ENCODE data around the gene MRPL10. TPM values are rescaled to one million over a fixed set of nuclear protein-coding genes. Genes with fewer than 3 reads are reported as not detected.

The MRPL10 gene
- total RNA-seq, 1 experiment from 2014 or later, result 74.2 TPM

DNA sequence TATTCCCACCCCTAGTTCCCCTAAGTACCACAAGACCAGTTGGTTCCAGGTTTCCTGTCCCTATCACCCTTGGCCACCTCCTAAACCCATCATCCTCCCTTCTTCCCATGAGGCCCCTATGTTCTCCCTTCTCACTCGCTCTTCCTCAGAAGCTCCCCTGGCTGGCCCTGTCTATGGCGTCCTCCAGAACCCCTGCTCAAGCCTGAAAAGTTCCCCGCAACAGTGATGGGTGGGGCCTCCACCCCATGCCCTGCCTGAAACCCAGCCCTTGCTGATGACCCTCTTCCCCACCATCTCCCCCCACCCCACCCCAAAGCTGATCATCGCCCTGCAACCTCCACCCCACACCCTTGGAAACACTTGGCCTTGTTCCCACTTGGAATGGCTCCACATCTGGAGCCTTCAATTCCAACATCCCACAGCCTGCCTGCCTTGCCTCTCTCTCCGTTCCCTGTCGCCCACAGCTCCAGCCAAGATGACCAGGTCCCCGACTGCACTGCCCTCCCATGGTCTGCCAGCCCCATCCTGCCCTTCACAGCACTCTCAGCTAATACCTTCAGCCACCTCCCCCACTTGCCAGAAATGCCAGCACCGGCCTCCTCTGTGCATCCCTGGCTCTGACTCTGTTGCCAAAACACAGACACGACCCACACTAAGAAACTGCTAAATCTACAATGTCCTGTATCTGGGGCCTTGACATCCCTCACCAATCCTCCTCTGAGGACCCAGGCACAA is 20.3 kb downstream of the MRPL10 start:
- Histone ChIP-seq H3K79me2 (ENCODE audit: low read length) (no peaks in the 10 kb centered on the region), H3K4me1 (ENCODE audit: insufficient read depth, low read length) (peaks cover 23% of the 10 kb centered on the region), H3F3A (ENCODE audit: low read length, unreplicated experiment) (no peaks in the 10 kb centered on the region), H3K9me2 (replicated peaks; ENCODE audit: low read length) (no peaks in the 10 kb centered on the region), H3K9ac (ENCODE audit: low read length) (no peak overlapping the region), H3K27me3 (ENCODE audit: low read length) (no peaks in the 10 kb centered on the region), H3K27ac (ENCODE audit: low read length) (peak overlapping the region; percentile 46), H4K20me1 (ENCODE audit: low read length) (peaks cover 20% of the 10 kb centered on the region), H2AFZ (ENCODE audit: low read length) (no peak overlapping the region), H3K4me3 (ENCODE audit: low read length) (no peak overlapping the region), H3K36me3 (ENCODE audit: low read depth, low read length) (peaks cover 37% of the 10 kb centered on the region), H3K4me2 (ENCODE audit: low read length) (peak overlapping the region; percentile 10; the same call in 1 of the 2 replicates), H3K9me3 (ENCODE audit: low read length) (no peaks in the 10 kb centered on the region)
- intact Hi-C loops (cut with micrococcal nuclease), result loop anchor here (1.0 kb wide), 1 partner anchor 10 kb away; the partner anchor contains the start of gene OSBPL7
- DNase-seq (no peak), ATAC-seq (no peak)
- POLR2A ChIA-PET (ENCODE audit: unreplicated experiment), result no interaction called here
- no TSS peak for BruUV-seq (replicated peaks)
- CTCF ChIA-PET, result interaction anchor here (0.6 kb wide), 1 partner anchor 32 kb away, joined by 3 read pairs; no protein-coding TSS in a partner anchor
- TF ChIP-seq CTCF (conservative IDR thresholded peaks at IDR 0.05; ENCODE audit: low read depth, low read length) (no peak), EZH2 (IDR thresholded peaks at IDR 0.05; ENCODE audit: low read length, unreplicated experiment) (no peak), EZH2phosphoT487 (IDR thresholded peaks at IDR 0.05; ENCODE audit: borderline replicate concordance, low read length) (no peak)

DNA sequence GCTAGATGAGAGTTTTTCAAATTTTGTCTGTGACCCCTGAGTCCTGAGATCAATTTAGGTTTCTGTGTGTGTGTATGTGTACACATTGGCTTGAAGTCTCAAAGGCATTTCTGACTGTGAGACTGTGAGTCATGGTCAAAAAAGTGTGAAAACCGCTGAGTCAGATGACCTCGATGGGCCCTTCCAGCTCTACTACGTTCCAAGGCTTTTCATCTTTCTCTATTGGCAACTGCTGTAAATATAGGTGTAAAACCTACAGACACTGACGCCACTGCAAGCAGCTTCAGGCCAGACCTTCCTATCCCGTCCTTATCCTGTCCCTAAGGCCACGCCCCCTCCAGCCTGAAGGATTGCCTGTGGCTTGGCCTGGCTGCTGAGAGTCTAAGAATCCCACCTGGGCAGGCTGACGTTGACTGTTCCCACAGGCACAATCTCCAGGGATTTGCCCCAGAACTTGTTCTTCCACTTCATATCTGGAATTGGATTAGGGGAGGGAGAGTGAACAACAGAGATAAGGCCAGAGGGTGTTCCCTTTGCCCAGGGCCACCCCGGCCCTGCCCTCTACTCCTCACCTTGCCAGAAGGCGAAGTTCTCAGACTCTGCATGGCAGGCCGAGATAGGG is 21.0 kb downstream of the MRPL10 start:
- no peak overlapping the region for H3K4me3 ChIP-seq (ENCODE audit: low read length)
- H3K27ac ChIP-seq (ENCODE audit: low read length), result peak overlapping the region; percentile 46
- no peaks in the 10 kb centered on the region for H3K9me3 ChIP-seq (ENCODE audit: low read length)
- no peaks in the 10 kb centered on the region for H3F3A ChIP-seq (ENCODE audit: low read length, unreplicated experiment)
- TF ChIP-seq EZH2phosphoT487 (IDR thresholded peaks at IDR 0.05; ENCODE audit: borderline replicate concordance, low read length), result no peak
- no peak for TF ChIP-seq EZH2 (IDR thresholded peaks at IDR 0.05; ENCODE audit: low read length, unreplicated experiment)
- TF ChIP-seq CTCF (conservative IDR thresholded peaks at IDR 0.05; ENCODE audit: low read depth, low read length), result no peak
- ATAC-seq (peak; percentile 92), DNase-seq (peak; percentile 95)
- no peaks in the 10 kb centered on the region for H3K79me2 ChIP-seq (ENCODE audit: low read length)
- H3K9ac ChIP-seq (ENCODE audit: low read length), result no peak overlapping the region
- H3K36me3 ChIP-seq (ENCODE audit: low read depth, low read length), result peaks cover 37% of the 10 kb centered on the region
- CTCF ChIA-PET, result interaction anchor here (0.6 kb wide), 1 partner anchor 33 kb away, joined by 3 read pairs; no protein-coding TSS in a partner anchor
- H3K4me2 ChIP-seq (ENCODE audit: low read length), result peak overlapping the region; percentile 30; the same call in 1 of the 2 replicates
- H2AFZ ChIP-seq (ENCODE audit: low read length), result no peak overlapping the region
- peaks cover 23% of the 10 kb centered on the region for H3K4me1 ChIP-seq (ENCODE audit: insufficient read depth, low read length)
- intact Hi-C loops (cut with micrococcal nuclease), result loop anchor here (1.0 kb wide), 1 partner anchor 11 kb away; the partner anchor contains the start of gene OSBPL7
- POLR2A ChIA-PET (ENCODE audit: unreplicated experiment), result no interaction called here
- BruUV-seq (replicated peaks), result no TSS peak
- H3K27me3 ChIP-seq (ENCODE audit: low read length), result no peaks in the 10 kb centered on the region
- H4K20me1 ChIP-seq (ENCODE audit: low read length), result peaks cover 20% of the 10 kb centered on the region
- no peaks in the 10 kb centered on the region for H3K9me2 ChIP-seq (replicated peaks; ENCODE audit: low read length)

All from PC-3 (cell line).